HUES48 (cell line): ENCODE data around the gene PCBP1.
"Not testable (repeated sequence)": the region's sequence is repeated elsewhere in the genome, so short reads cannot be mapped to it uniquely, and the experiment has no call there.

Experiments
- H3K27ac ChIP-seq: one replicate; pipeline ENCODE4 v1.7.0; 2013; ENCODE audit warnings: low read depth, low read length, inconsistent platforms
- H3K27me3 ChIP-seq: 2 replicates; pipeline ENCODE4 v1.6.1; 2013; ENCODE audit warnings: mild to moderate bottlenecking, low read length; ENCODE audit not compliant: control insufficient read depth, insufficient read depth
- H3K36me3 ChIP-seq: 2 replicates; pipeline ENCODE4 v1.6.1; 2013; ENCODE audit warnings: low read length; ENCODE audit not compliant: control insufficient read depth, insufficient read depth
- H3K4me1 ChIP-seq: 2 replicates; pipeline ENCODE4 v1.6.1; 2013; ENCODE audit warnings: mild to moderate bottlenecking, low read length; ENCODE audit not compliant: control insufficient read depth, insufficient read depth
- H3K4me3 ChIP-seq: 2 replicates; pipeline ENCODE4 v1.5.1; 2013; ENCODE audit warnings: mild to moderate bottlenecking, low read depth, low read length
- H3K9ac ChIP-seq: 2 replicates; pipeline ENCODE4 v1.6.1; 2013; ENCODE audit warnings: mild to moderate bottlenecking, low read depth, low read length, moderate library complexity
- H3K9me3 ChIP-seq: 2 replicates; pipeline ENCODE4 v1.6.1; 2013; ENCODE audit warnings: low read length; ENCODE audit not compliant: control insufficient read depth, insufficient read depth

PCBP1 gene

DNA sequence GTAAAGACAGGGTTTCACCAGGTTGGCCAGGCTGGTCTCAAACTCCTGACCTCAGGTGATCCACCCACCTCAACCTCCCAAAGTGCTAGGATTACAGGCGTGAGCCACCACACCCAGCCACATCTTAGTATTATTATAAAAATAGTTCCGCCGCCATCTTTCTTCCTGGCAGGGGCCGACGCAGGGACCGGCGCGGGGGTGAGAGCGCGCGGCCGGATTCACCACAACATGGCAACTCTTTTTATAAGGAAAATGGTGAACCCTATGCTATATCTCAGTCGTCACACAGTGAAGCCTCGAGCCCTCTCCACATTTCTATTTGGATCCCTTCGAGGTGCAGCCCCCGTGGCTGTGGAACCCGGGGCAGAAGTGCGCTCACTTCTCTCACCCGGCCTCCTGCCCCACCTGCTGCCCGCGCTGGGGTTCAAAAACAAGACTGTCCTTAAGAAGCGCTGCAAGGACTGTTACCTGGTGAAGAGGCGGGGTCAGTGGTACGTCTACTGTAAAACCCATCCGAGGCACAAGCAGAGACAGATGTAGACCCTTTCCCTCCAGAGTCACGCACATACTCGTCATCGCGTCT, 15.1 kb downstream of the PCBP1 start:
- H3K9me3 ChIP-seq, H3K9ac ChIP-seq, H3K4me3 ChIP-seq, H3K27ac ChIP-seq, H3K36me3 ChIP-seq, H3K27me3 ChIP-seq: not testable (repeated sequence)
- H3K4me1 ChIP-seq: peaks cover 12% of the 10 kb centered on the region; the same call in 1 of the 2 replicates

- peak overlapping the region; percentile 57 for H3K27ac ChIP-seq
- H3K9me3 ChIP-seq: no peaks in the 10 kb centered on the region
- no peaks in the 10 kb centered on the region for H3K36me3 ChIP-seq
- H3K4me3 ChIP-seq: no peak overlapping the region
- no peaks in the 10 kb centered on the region for H3K27me3 ChIP-seq
- peaks cover 21% of the 10 kb centered on the region for H3K4me1 ChIP-seq
- H3K9ac ChIP-seq: no peak overlapping the region
Measured at GRCh38 chr2:70103531-70104061, 16.3 kb downstream of the PCBP1 start.

DNA sequence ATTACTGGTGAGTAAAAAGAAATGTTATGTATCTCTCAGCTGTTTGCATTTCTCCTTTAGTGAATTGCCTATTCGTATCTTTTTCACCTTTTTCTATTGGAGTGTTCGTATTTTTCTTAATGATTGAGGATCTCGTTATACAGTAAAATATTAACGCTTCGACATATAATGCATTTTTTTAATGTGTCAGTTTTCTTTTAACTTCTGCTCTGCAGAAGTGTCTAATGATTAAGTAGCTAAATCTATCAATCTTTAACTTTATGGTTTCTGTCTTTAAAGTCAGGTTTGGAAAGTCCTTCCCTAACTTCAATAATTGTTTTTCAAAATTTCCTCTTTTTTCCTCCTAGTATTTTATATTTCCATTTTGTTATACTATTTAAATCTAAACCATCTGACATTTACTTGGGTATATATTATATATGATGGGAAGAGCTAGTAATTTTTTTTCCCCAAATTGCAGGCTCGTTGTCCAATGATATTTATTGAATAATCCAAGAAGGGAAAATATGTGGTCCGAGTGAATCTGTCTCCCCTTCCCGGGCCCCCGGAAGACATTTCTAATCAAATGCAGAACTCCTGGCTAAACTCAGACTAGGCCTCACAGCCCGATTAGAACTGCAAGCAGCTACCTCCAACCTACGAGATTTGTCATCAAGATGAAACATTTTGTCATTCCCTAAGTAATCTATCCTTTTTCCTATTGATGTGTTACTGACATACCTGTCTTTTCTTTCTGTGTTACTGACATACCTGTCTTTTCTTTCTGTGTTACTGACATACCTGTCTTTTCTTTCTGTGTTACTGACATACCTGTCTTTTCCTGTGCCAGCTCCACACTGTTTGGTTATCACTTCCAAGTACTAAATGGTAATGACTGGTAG, 17.2 kb downstream of the PCBP1 start:
- H3K36me3 ChIP-seq: no peaks in the 10 kb centered on the region
- H3K27ac ChIP-seq: peak overlapping the region; percentile 57
- no peaks in the 10 kb centered on the region for H3K9me3 ChIP-seq
- H3K9ac ChIP-seq: no peak overlapping the region
- H3K4me1 ChIP-seq: peaks cover 26% of the 10 kb centered on the region
- H3K4me3 ChIP-seq: no peak overlapping the region
- no peaks in the 10 kb centered on the region for H3K27me3 ChIP-seq

- H3K4me1 ChIP-seq: peaks cover 26% of the 10 kb centered on the region
- H3K9ac ChIP-seq, H3K27me3 ChIP-seq: not testable (repeated sequence)
Measured at GRCh38 chr2:70106138-70106537, 18.9 kb downstream of the PCBP1 start.

DNA sequence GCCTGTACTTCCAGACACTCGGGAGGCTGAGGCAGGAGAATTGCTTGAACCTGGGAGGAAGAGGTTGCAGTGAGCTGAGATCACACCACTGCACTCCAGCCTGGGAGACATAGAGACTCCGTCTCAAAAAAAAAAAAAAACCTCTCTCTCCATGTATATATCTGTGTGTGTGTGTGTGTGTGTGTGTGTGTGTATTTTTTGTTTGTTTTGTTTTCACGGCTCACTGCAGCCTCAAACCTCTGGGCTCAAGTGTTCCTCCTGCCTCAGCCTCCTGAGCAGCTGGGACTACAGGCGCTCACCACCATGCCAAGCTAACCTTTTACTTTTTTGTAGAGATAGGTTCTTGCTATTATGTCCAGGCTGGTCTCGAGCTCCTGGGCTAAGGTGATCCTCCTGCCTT, 23.1 kb downstream of the PCBP1 start:
- H3K4me1 ChIP-seq: peaks cover 26% of the 10 kb centered on the region
- not testable (repeated sequence) for H3K36me3 ChIP-seq, H3K9me3 ChIP-seq, H3K27ac ChIP-seq, H3K4me3 ChIP-seq, H3K27me3 ChIP-seq, H3K9ac ChIP-seq

More at GRCh38 chr2:70106138-70106537, 18.9 kb downstream of the PCBP1 start:
- H3K4me3 ChIP-seq, H3K9me3 ChIP-seq, H3K27ac ChIP-seq, H3K36me3 ChIP-seq: not testable (repeated sequence)

- H3K9ac ChIP-seq: no peak overlapping the region
- H3K4me3 ChIP-seq: no peak overlapping the region
- H3K27ac ChIP-seq: peak overlapping the region; percentile 11
- H3K4me1 ChIP-seq: peaks cover 32% of the 10 kb centered on the region
- H3K27me3 ChIP-seq: no peaks in the 10 kb centered on the region
- no peaks in the 10 kb centered on the region for H3K36me3 ChIP-seq
- H3K9me3 ChIP-seq: no peaks in the 10 kb centered on the region
Measured at GRCh38 chr2:70111752-70112591, 24.7 kb downstream of the PCBP1 start.

DNA sequence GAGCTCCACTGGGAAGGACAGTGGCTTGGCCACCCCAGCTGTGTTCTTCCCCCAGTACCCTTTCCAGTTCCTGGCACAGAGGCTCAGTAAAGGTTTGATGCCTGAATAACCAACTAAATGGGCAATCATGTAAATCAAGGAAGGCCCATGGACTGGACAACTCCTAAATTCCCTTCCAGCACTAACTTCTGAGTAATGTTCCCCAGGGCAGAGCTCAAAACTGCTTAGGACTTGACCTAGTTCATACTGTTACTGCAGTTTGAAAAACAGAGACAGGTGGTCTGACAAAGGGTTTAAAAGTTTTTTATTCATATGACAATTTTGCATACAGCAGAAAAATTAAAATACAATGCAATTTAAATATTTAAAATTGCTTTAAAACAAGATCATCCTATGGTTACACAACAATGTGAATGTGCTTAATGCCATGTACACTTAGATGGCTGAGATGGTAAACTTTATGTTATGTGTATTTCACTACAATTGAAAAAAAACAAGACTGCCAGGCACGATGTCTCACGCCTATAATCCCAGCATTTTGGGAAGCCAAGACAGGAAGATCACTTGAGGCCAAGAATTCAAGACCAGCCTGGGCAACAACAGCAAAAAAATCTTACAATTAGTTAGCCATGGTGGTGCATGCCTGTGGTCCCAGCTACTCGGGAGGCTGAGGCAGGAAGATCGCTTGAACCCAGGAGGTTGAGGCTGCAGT, 26.2 kb downstream of the PCBP1 start:
- H3K4me3 ChIP-seq: no peak overlapping the region
- H3K4me1 ChIP-seq: peaks cover 26% of the 10 kb centered on the region
- no peak overlapping the region for H3K9ac ChIP-seq
- no peaks in the 10 kb centered on the region for H3K27me3 ChIP-seq
- no peaks in the 10 kb centered on the region for H3K36me3 ChIP-seq
- H3K9me3 ChIP-seq: no peaks in the 10 kb centered on the region
- H3K27ac ChIP-seq: no peak overlapping the region

DNA sequence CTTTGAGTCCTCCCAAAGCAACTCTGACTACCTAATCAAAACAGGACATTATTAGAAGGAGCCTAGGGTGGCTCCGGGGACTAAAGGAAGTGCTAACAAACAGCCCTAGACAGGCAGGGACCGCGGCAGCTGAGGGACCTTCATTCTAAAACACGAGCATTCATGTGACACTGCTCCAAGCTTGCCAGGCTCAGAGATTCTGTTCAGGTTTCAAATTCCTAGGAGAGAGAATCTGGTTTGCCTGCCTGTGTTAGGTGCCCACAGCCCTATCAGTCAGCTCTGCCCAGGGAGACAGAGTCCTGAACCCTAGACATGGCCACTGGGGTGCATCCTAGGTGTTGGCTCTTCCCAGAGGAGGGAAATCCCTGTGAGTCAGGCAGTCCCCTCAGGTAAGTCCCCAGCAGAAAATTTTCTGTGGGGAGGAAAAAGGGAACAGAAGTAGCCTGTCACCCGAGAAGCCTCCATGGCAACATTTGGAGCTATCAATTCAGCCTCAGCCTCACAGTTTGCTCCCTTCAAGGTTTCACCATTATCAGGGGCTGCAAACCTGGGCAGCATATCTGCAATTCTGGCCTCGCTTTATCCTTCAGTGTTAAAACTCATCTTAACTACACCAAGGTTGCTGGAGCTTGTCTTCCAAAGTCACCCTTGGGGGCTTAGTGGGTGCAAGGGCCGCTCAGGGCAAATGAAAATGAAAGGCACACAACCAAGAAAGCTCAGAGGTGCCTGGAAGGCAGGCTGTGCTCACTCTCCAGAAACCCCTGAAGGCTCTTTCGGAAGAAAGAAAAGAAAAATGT, 28.6 kb downstream of the PCBP1 start:
- H3K9ac ChIP-seq: no peak overlapping the region
- no peak overlapping the region for H3K4me3 ChIP-seq
- no peaks in the 10 kb centered on the region for H3K27me3 ChIP-seq
- H3K27ac ChIP-seq: no peak overlapping the region
- H3K9me3 ChIP-seq: no peaks in the 10 kb centered on the region
- no peaks in the 10 kb centered on the region for H3K36me3 ChIP-seq
- H3K4me1 ChIP-seq: peaks cover 30% of the 10 kb centered on the region

GRCh38 chr2:70116936-70117552, 29.8 kb downstream of the PCBP1 start:
- Histone ChIP-seq H3K9ac (no peak overlapping the region), H3K4me3 (no peak overlapping the region), H3K27ac (no peak overlapping the region), H3K9me3 (no peaks in the 10 kb centered on the region), H3K4me1 (peaks cover 36% of the 10 kb centered on the region), H3K27me3 (no peaks in the 10 kb centered on the region), H3K36me3 (no peaks in the 10 kb centered on the region)
